WTC11 (cell line): ENCODE results near the gene TIGD1. TPM values are rescaled to one million over a fixed set of nuclear protein-coding genes. Genes with fewer than 3 reads are reported as not detected.

Experiments used
- ATAC-seq: fragments of 200-7000 bp; cut with Tn5 transposase; 2 replicates; pipeline ENCODE4 v1.10.0; 2021; ENCODE audit warnings: mild to moderate bottlenecking, moderate library complexity
- CTCF ChIA-PET: fragments of 300-600 bp; sonication (Branson Sonifier 250); formaldehyde crosslinking; loops from one replicate; lab custom pipeline; 2021; ENCODE audit warnings: antibody characterized with exemption; lab: Charles Lee
- POLR2A ChIA-PET: fragments of 350-600 bp; sonication (Branson Sonifier 250); formaldehyde crosslinking; loops from one replicate; lab custom pipeline; 2021; ENCODE audit warnings: antibody characterized with exemption; lab: Charles Lee
- DNase-seq: peaks from one replicate; pipeline ENCODE4 v3.0.0; 2021; ENCODE audit warnings: low spot score
- H3K27ac Mint-ChIP-seq: 2 replicates; pipeline ENCODE4 v1.8.0; 2021; ENCODE audit warnings: mixed read lengths
- H3K27me3 Mint-ChIP-seq: 2 replicates; pipeline ENCODE4 v1.8.0; 2021; ENCODE audit warnings: low read depth, mild to moderate bottlenecking, moderate library complexity, mixed read lengths
- H3K36me3 Mint-ChIP-seq: 2 replicates; pipeline ENCODE4 v1.8.0; 2021; ENCODE audit warnings: mixed read lengths
- H3K4me1 Mint-ChIP-seq: 2 replicates; pipeline ENCODE4 v1.8.0; 2022; ENCODE audit warnings: mixed read lengths
- H3K4me3 Mint-ChIP-seq: 2 replicates; pipeline ENCODE4 v1.8.0; 2021; ENCODE audit warnings: mild to moderate bottlenecking, moderate library complexity, mixed read lengths
- H3K9me3 Mint-ChIP-seq: 2 replicates; pipeline ENCODE4 v1.8.0; 2021; ENCODE audit warnings: mixed read lengths
- AR ChIP-seq: fragments of 250-450 bp; sonication (Bioruptor Pico); IDR thresholded peaks from 2 replicates; pipeline ENCODE4 v1.9.0; 2021; ENCODE audit warnings: mild to moderate bottlenecking
- ATF3 ChIP-seq: sonication (generic); formaldehyde crosslinking; conservative IDR thresholded peaks from 2 replicates; pipeline ENCODE4 v1.8.1; 2022; ENCODE audit warnings: mild to moderate bottlenecking, missing genetic modification reagents
- CREM ChIP-seq: sonication (generic); formaldehyde crosslinking; IDR thresholded peaks from 2 replicates; pipeline ENCODE4 v1.8.1; 2022; ENCODE audit warnings: mild to moderate bottlenecking, missing genetic modification reagents, moderate library complexity
- FOXK1 ChIP-seq: sonication (generic); formaldehyde crosslinking; IDR thresholded peaks from 2 replicates; pipeline ENCODE4 v1.8.0; 2022; ENCODE audit warnings: mild to moderate bottlenecking, moderate library complexity, missing genetic modification reagents
- FOXP1 ChIP-seq: sonication (generic); formaldehyde crosslinking; IDR thresholded peaks from 2 replicates; pipeline ENCODE4 v1.8.0; 2022; ENCODE audit warnings: missing genetic modification reagents, mild to moderate bottlenecking, moderate library complexity, borderline replicate concordance
- FOXP4 ChIP-seq: sonication (generic); formaldehyde crosslinking; IDR thresholded peaks from 2 replicates; pipeline ENCODE4 v1.8.0; 2022; ENCODE audit warnings: mild to moderate bottlenecking, missing genetic modification reagents
- GABPB1 ChIP-seq: sonication (generic); formaldehyde crosslinking; IDR thresholded peaks from 2 replicates; pipeline ENCODE4 v1.8.1; 2023; ENCODE audit warnings: mild to moderate bottlenecking, missing genetic modification reagents
- KAT7 ChIP-seq: sonication (generic); formaldehyde crosslinking; IDR thresholded peaks from 2 replicates; pipeline ENCODE4 v1.8.1; 2023; ENCODE audit warnings: missing genetic modification reagents, mild to moderate bottlenecking, borderline replicate concordance
- MXD4 ChIP-seq: fragments of 250-450 bp; sonication (Bioruptor Pico); IDR thresholded peaks from 2 replicates; pipeline ENCODE4 v1.8.0; 2021; ENCODE audit warnings: mild to moderate bottlenecking, moderate library complexity, borderline replicate concordance
- NFE2L1 ChIP-seq: sonication (generic); formaldehyde crosslinking; IDR thresholded peaks from 2 replicates; pipeline ENCODE4 v1.8.1; 2023; ENCODE audit warnings: missing genetic modification reagents
- OVOL2 ChIP-seq: fragments of 250-450 bp; sonication (Bioruptor Pico); IDR thresholded peaks from 2 replicates; pipeline ENCODE4 v1.9.0; 2021; ENCODE audit warnings: mild to moderate bottlenecking, borderline replicate concordance
- PREB ChIP-seq: sonication (generic); formaldehyde crosslinking; IDR thresholded peaks from 2 replicates; pipeline ENCODE4 v1.8.1; 2022; ENCODE audit warnings: mild to moderate bottlenecking, missing genetic modification reagents, moderate library complexity, borderline replicate concordance
- PRRX2 ChIP-seq: fragments of 250-450 bp; sonication (Bioruptor Pico); IDR thresholded peaks from 2 replicates; pipeline ENCODE4 v1.8.0; 2021; ENCODE audit warnings: mild to moderate bottlenecking
- SOX15 ChIP-seq: fragments of 250-450 bp; sonication (Bioruptor Pico); IDR thresholded peaks from 2 replicates; pipeline ENCODE4 v1.9.0; 2021; ENCODE audit warnings: mild to moderate bottlenecking
- TEAD4 ChIP-seq: sonication (generic); formaldehyde crosslinking; IDR thresholded peaks from 2 replicates; pipeline ENCODE4 v1.8.0; 2022; ENCODE audit warnings: mild to moderate bottlenecking, missing genetic modification reagents
- ZBTB21 ChIP-seq: sonication (generic); formaldehyde crosslinking; IDR thresholded peaks from 2 replicates; pipeline ENCODE4 v1.8.1; 2023; ENCODE audit warnings: mild to moderate bottlenecking, missing genetic modification reagents, borderline replicate concordance
- ZMAT4 ChIP-seq: fragments of 250-450 bp; sonication (Bioruptor Pico); IDR thresholded peaks from 2 replicates; pipeline ENCODE4 v1.9.0; 2021; ENCODE audit warnings: mild to moderate bottlenecking
- ZNF317 ChIP-seq: sonication (generic); formaldehyde crosslinking; IDR thresholded peaks from 2 replicates; pipeline ENCODE4 v1.8.1; 2023; ENCODE audit warnings: low read depth, mild to moderate bottlenecking, moderate library complexity, missing genetic modification reagents, borderline replicate concordance
- total RNA-seq: library from RNA; stranded (reverse); gene quantifications from 3 replicates; pipeline ENCODE4 v1.2.3, GENCODE V29; 2021

The TIGD1 gene
- total RNA-seq, 1 experiment from 2014 or later: 9.0 TPM

- TF ChIP-seq FOXK1 (CRISPR knock-in tag): no peak
Observed at GRCh38 chr2:232501794-232502390, 48.5 kb downstream of the TIGD1 start (continued).

- Mint-ChIP-seq H3K27me3 (peaks cover 45% of the 10 kb centered on the region), H3K4me3 (no peak overlapping the region), H3K4me1 (peaks cover 22% of the 10 kb centered on the region), H3K27ac (no peak overlapping the region), H3K36me3 (no peaks in the 10 kb centered on the region), H3K9me3 (no peaks in the 10 kb centered on the region)
- ATAC-seq (no peak), DNase-seq (no peak)
- ChIA-PET POLR2A (interaction anchor here (1.2 kb wide), 1 partner anchor 22 kb away, joined by 4 read pairs; no protein-coding TSS in a partner anchor), CTCF (interaction anchor here (0.6 to 3.2 kb wide), 9 partner anchors 14 to 787 kb away, joined by 3 to 33 read pairs (median 3); no protein-coding TSS in a partner anchor)
- TF ChIP-seq FOXP4 (CRISPR knock-in tag): no peak
- no peak for TF ChIP-seq GABPB1 (CRISPR knock-in tag)
- TF ChIP-seq PRRX2 (CRISPR knock-in tag): no peak
- no peak for TF ChIP-seq ZNF317 (CRISPR knock-in tag)
- no peak for TF ChIP-seq MXD4 (CRISPR knock-in tag)
- TF ChIP-seq KAT7: no peak
- no peak for TF ChIP-seq CREM
- TF ChIP-seq ATF3: no peak
- no peak for TF ChIP-seq OVOL2
- no peak for TF ChIP-seq AR
- no peak for TF ChIP-seq PREB (CRISPR knock-in tag)
- no peak for TF ChIP-seq NFE2L1 (CRISPR knock-in tag)
- TF ChIP-seq TEAD4 (CRISPR knock-in tag): no peak
- TF ChIP-seq FOXP1 (CRISPR knock-in tag): no peak
Observed at GRCh38 chr2:232501331-232501771, 49.0 kb downstream of the TIGD1 start.

- Mint-ChIP-seq H3K4me3 (no peak overlapping the region), H3K4me1 (peaks cover 14% of the 10 kb centered on the region), H3K27me3 (peaks cover 16% of the 10 kb centered on the region), H3K9me3 (no peaks in the 10 kb centered on the region), H3K27ac (no peak overlapping the region), H3K36me3 (no peaks in the 10 kb centered on the region)
- DNase-seq (no peak), ATAC-seq (no peak)
- TF ChIP-seq SOX15 (CRISPR knock-in tag) (no peak), CREM (no peak), ZNF317 (CRISPR knock-in tag) (no peak), ZMAT4 (no peak), ZBTB21 (CRISPR knock-in tag) (no peak), TEAD4 (CRISPR knock-in tag) (no peak)
- ChIA-PET POLR2A (no interaction called here), CTCF (no interaction called here)
Observed at GRCh38 chr2:232498452-232498851, 51.9 kb downstream of the TIGD1 start.

Other genes starting within 250 kb of the TIGD1 start
- gene ALPP, start 171.8 kb downstream of the TIGD1 start, total RNA-seq: 0.14 to 0.20 TPM (median 0.14 TPM) in 3 replicates
- 0.94 to 1.3 TPM (median 1.2 TPM) in 3 replicates for gene ALPG, start 143.7 kb downstream of the TIGD1 start, total RNA-seq
- not detected in 3 replicates for gene ALPI, start 94.4 kb downstream of the TIGD1 start, total RNA-seq
- gene ECEL1, start 62.7 kb downstream of the TIGD1 start, total RNA-seq: 21.4 to 23.3 TPM (median 21.9 TPM) in 3 replicates
- not detected in 3 replicates for gene PRSS56, start 30.2 kb downstream of the TIGD1 start, total RNA-seq
- gene CHRND, start 24.4 kb downstream of the TIGD1 start, total RNA-seq: 0.07 to 0.11 TPM in 2 of 3 replicates, not detected in the other
- gene CHRNG, start 10.9 kb downstream of the TIGD1 start, total RNA-seq: 0.20 TPM in 1 of 3 replicates, not detected in the others
- 90.6 to 97.8 TPM (median 95.9 TPM) in 3 replicates for gene EIF4E2, start 132 bp upstream of the TIGD1 start, total RNA-seq
- gene EFHD1, start 83.0 kb upstream of the TIGD1 start, total RNA-seq: 5.4 to 6.8 TPM (median 6.1 TPM) in 3 replicates
- gene GIGYF2, start 146.8 kb upstream of the TIGD1 start, total RNA-seq: 49.3 to 53.1 TPM (median 52.0 TPM) in 3 replicates
- not detected in 3 replicates for gene KCNJ13, start 226.0 kb upstream of the TIGD1 start, total RNA-seq